H1 (cell line): ENCODE results near the gene CRPPA. TPM values are rescaled to one million over a fixed set of nuclear protein-coding genes. Genes with fewer than 3 reads are reported as not detected.

Source experiments
- CTCF ChIA-PET: fragments of 300-600 bp; sonication (Branson Sonifier 250); formaldehyde crosslinking; loops from one replicate; lab custom pipeline; 2021; ENCODE audit not compliant: partially characterized antibody; lab: Charles Lee
- POLR2A ChIA-PET: fragments of 300-600 bp; sonication (Branson Sonifier 250); formaldehyde crosslinking; loops from one replicate; lab custom pipeline; 2021; ENCODE audit warnings: inconsistent platforms; ENCODE audit not compliant: partially characterized antibody; lab: Charles Lee
- DNase-seq, 2 experiments: peaks; one replicate each; pipeline versions ENCODE4 v3.0.0 to v3.0.0-alpha.2; 2010 to 2022; ENCODE audit warnings: low spot score in 2 of 2, low read depth in 1 of 2, mixed read lengths in 1 of 2
- FAIRE-seq: peaks from 2 replicates; lab custom pipeline; 2011; peaks lifted over from hg19 to GRCh38; lab: Jason Lieb, UNC
- H2AFZ ChIP-seq: 2 replicates; pipeline ENCODE4 v1.8.1; 2012; ENCODE audit warnings: low read length, inconsistent platforms
- H2AK5ac ChIP-seq: 2 replicates; pipeline ENCODE4 v1.6.1; 2013; ENCODE audit warnings: low read depth, low read length
- H2BK120ac ChIP-seq: replicated peaks from 2 replicates; pipeline ENCODE3; 2013; ENCODE audit warnings: low read depth, low read length, inconsistent platforms
- H2BK12ac ChIP-seq: 2 replicates; pipeline ENCODE4 v1.6.1; 2013; ENCODE audit warnings: low read depth, low read length
- H2BK15ac ChIP-seq: 2 replicates; pipeline ENCODE4 v1.6.1; 2013; ENCODE audit warnings: low read length
- H2BK20ac ChIP-seq: 2 replicates; pipeline ENCODE4 v1.6.1; 2013; ENCODE audit warnings: low read length
- H2BK5ac ChIP-seq: 2 replicates; pipeline ENCODE4 v1.6.1; 2013; ENCODE audit warnings: low read depth, low read length
- H3K14ac ChIP-seq: 2 replicates; pipeline ENCODE4 v1.6.1; 2013; ENCODE audit warnings: inconsistent platforms; ENCODE audit not compliant: insufficient read length
- H3K18ac ChIP-seq: 2 replicates; pipeline ENCODE4 v1.6.1; 2013; ENCODE audit warnings: low read length; ENCODE audit errors: extremely low read depth
- H3K23ac ChIP-seq: 2 replicates; pipeline ENCODE4 v1.6.1; 2013; ENCODE audit warnings: inconsistent platforms; ENCODE audit not compliant: insufficient read length
- H3K23me2 ChIP-seq: 2 replicates; pipeline ENCODE4 v1.6.1; 2013; ENCODE audit warnings: low read depth, low read length
- H3K27ac ChIP-seq: 2 replicates; pipeline ENCODE4 v1.6.1; 2011; ENCODE audit warnings: low read depth, low read length, inconsistent platforms
- H3K27me3 ChIP-seq, 4 experiments: replicated peaks in 1 of 4; 1 replicate in 1 of 4; 2 replicates in 3 of 4; pipeline versions ENCODE4 v1.6.1 to v1.8.1; 2011 to 2013; ENCODE audit warnings: low read length in 3 of 4, mild to moderate bottlenecking in 3 of 4, inconsistent platforms in 2 of 4, mixed read lengths in 2 of 4, moderate library complexity in 1 of 4; ENCODE audit not compliant: control insufficient read depth in 3 of 4, insufficient read depth in 3 of 4; ENCODE audit errors: extremely low read depth in 1 of 4
- H3K36me3 ChIP-seq, 4 experiments: 2 replicates each; pipeline versions ENCODE4 v1.6.1 to v1.8.1; 2011 to 2013; ENCODE audit warnings: mild to moderate bottlenecking in 4 of 4, low read length in 3 of 4, moderate library complexity in 2 of 4, control low read depth in 1 of 4, inconsistent platforms in 1 of 4; ENCODE audit not compliant: insufficient read depth in 4 of 4, control insufficient read depth in 2 of 4
- H3K4ac ChIP-seq: replicated peaks from 2 replicates; pipeline ENCODE3; 2013; ENCODE audit warnings: low read length, low read depth, mixed read lengths, inconsistent platforms; ENCODE audit not compliant: insufficient read length
- H3K4me1 ChIP-seq, 4 experiments: replicated peaks in 1 of 4; 1 replicate in 1 of 4; 2 replicates in 3 of 4; pipeline versions ENCODE4 v1.6.1 to v1.8.1; 2011 to 2013; ENCODE audit warnings: low read length in 3 of 4, inconsistent platforms in 2 of 4, mixed read lengths in 1 of 4; ENCODE audit not compliant: insufficient read depth in 4 of 4, control insufficient read depth in 3 of 4
- H3K4me2 ChIP-seq, 2 experiments: 2 replicates each; pipeline versions ENCODE4 v1.6.1 to v1.8.1; 2011 to 2013; ENCODE audit warnings: low read depth in 2 of 2, low read length in 2 of 2, control low read depth in 1 of 2, inconsistent platforms in 1 of 2, mild to moderate bottlenecking in 1 of 2; ENCODE audit not compliant: insufficient read depth in 1 of 2
- H3K4me3 ChIP-seq, 4 experiments: fragments of 200-600, 300-600 bp in 1 of 4; sonication (generic), shearing (Covaris generic), sonication (Bioruptor Twin) in 1 of 4; 2 replicates each; pipeline versions ENCODE4 v1.5.1 to v1.8.1; 2011 to 2016; ENCODE audit warnings: low read length in 4 of 4, low read depth in 3 of 4, control low read depth in 2 of 4, inconsistent platforms in 2 of 4, mild to moderate bottlenecking in 2 of 4, mixed read lengths in 1 of 4, moderate library complexity in 1 of 4; ENCODE audit not compliant: insufficient read depth in 2 of 4; ENCODE audit errors: extremely low read depth in 1 of 4
- H3K56ac ChIP-seq: replicated peaks from 2 replicates; pipeline ENCODE3; 2013; ENCODE audit warnings: low read depth, mild to moderate bottlenecking, mixed read lengths, low read length, inconsistent platforms; ENCODE audit not compliant: insufficient read length
- H3K79me1 ChIP-seq: 2 replicates; pipeline ENCODE4 v1.6.1; 2013; ENCODE audit warnings: low read depth, low read length, control low read depth
- H3K79me2 ChIP-seq, 2 experiments: 2 replicates each; pipeline versions ENCODE4 v1.6.1 to v1.8.1; 2012 to 2013; ENCODE audit warnings: low read length in 2 of 2, mild to moderate bottlenecking in 2 of 2, inconsistent platforms in 1 of 2; ENCODE audit not compliant: insufficient read depth in 2 of 2, control insufficient read depth in 1 of 2
- H3K9ac ChIP-seq, 4 experiments: replicated peaks in 1 of 4; 1 replicate in 1 of 4; 2 replicates in 3 of 4; pipeline versions ENCODE4 v1.6.1 to v1.8.1; 2011 to 2013; ENCODE audit warnings: low read depth in 3 of 4, low read length in 3 of 4, control low read depth in 2 of 4, mild to moderate bottlenecking in 2 of 4, moderate library complexity in 2 of 4, inconsistent platforms in 1 of 4; ENCODE audit errors: extremely low read depth in 1 of 4
- H3K9me3 ChIP-seq, 2 experiments: 2 replicates each; pipeline versions ENCODE4 v1.6.1 to v1.8.1; 2012 to 2013; ENCODE audit warnings: mild to moderate bottlenecking in 2 of 2, moderate library complexity in 2 of 2, control low read depth in 1 of 2, inconsistent platforms in 1 of 2, low read depth in 1 of 2, low read length in 1 of 2, mixed read lengths in 1 of 2; ENCODE audit not compliant: insufficient read depth in 2 of 2
- H4K20me1 ChIP-seq, 2 experiments: replicated peaks in 1 of 2; 2 replicates each; pipeline versions ENCODE3 to v1.8.1; 2011 to 2013; ENCODE audit warnings: inconsistent platforms in 2 of 2, low read length in 2 of 2, mild to moderate bottlenecking in 1 of 2; ENCODE audit not compliant: insufficient read depth in 2 of 2, control insufficient read depth in 1 of 2
- H4K5ac ChIP-seq: 2 replicates; pipeline ENCODE4 v1.6.1; 2013; ENCODE audit warnings: low read length, low read depth, mixed read lengths, inconsistent platforms; ENCODE audit not compliant: insufficient read length
- H4K8ac ChIP-seq: 2 replicates; pipeline ENCODE4 v1.8.0; 2013; ENCODE audit warnings: mild to moderate bottlenecking, moderate library complexity, low read length, inconsistent platforms; ENCODE audit not compliant: insufficient read depth; ENCODE audit errors: extremely low read depth
- H4K91ac ChIP-seq: replicated peaks from 2 replicates; pipeline ENCODE3; 2013; ENCODE audit warnings: low read length, mixed read lengths, inconsistent platforms; ENCODE audit not compliant: insufficient read length
- BACH1 ChIP-seq: IDR thresholded peaks from 2 replicates; pipeline ENCODE4 v1.6.1; 2012; ENCODE audit warnings: low read length, improper control_type of control experiment
- CTBP2 ChIP-seq: IDR thresholded peaks from 2 replicates; pipeline ENCODE4 v1.7.0; 2011; ENCODE audit warnings: borderline replicate concordance, mild to moderate bottlenecking, moderate library complexity, mixed read lengths, low read length; ENCODE audit not compliant: insufficient read depth, insufficient read length
- EZH2 ChIP-seq: fragments of 200-600 bp; sonication (generic); IDR thresholded peaks from 2 replicates; pipeline ENCODE4 v1.7.1; 2012; ENCODE audit warnings: low read depth, mild to moderate bottlenecking, moderate library complexity, low read length, inconsistent platforms; ENCODE audit not compliant: severe bottlenecking
- POLR2A ChIP-seq, 2 experiments: IDR thresholded peaks; 1 replicate in 1 of 2; 2 replicates in 1 of 2; pipeline ENCODE4 v1.6.1; 2011; ENCODE audit warnings: low read depth in 2 of 2, low read length in 2 of 2, mild to moderate bottlenecking in 2 of 2; ENCODE audit errors: control extremely low read depth in 1 of 2
- RXRA ChIP-seq: IDR thresholded peaks from 2 replicates; pipeline ENCODE4 v1.6.1; 2011; ENCODE audit warnings: low read depth, mild to moderate bottlenecking, low read length, moderate library complexity; ENCODE audit not compliant: insufficient read depth
- TAF1 ChIP-seq: IDR thresholded peaks from 2 replicates; pipeline ENCODE4 v1.6.1; 2011; ENCODE audit warnings: mild to moderate bottlenecking, low read depth, low read length
- TEAD4 ChIP-seq: IDR thresholded peaks from 2 replicates; pipeline ENCODE4 v1.6.1; 2012; ENCODE audit warnings: low read depth, low read length, inconsistent platforms, mixed read lengths
- WGBS, 2 experiments: shearing (Covaris generic) in 1 of 2; methylation state at CpG; one replicate each; pipeline versions ENCODE4 v1.1.6 to v1.1.7; 2013 to 2015; ENCODE audit warnings: low lambda C conversion rate in 2 of 2, mixed read lengths in 2 of 2, inconsistent platforms in 1 of 2, low coverage in 1 of 2, missing lambda C conversion rate in 1 of 2; ENCODE audit not compliant: insufficient replicate concordance in 2 of 2, insufficient coverage in 1 of 2, insufficient read length in 1 of 2; ENCODE audit errors: extremely low coverage in 1 of 2, missing lambda C conversion rate in 1 of 2; 5-methylcytosine and 5-hydroxymethylcytosine counted together
- polyA plus RNA-seq, 7 experiments: library from polyadenylated mRNA; depleted of rRNA in 3 of 7; stranded (reverse) in 5 of 7; unstranded in 2 of 7; fragments of >200 nt in 5 of 7; fragments of 200-250 nt in 2 of 7; gene quantifications; 1 replicate in 5 of 7; 2 replicates in 1 of 7; 4 replicates in 1 of 7; pipeline versions ENCODE4 v1.2.1 to v1.2.3, GENCODE V29; 2011 to 2013; ENCODE audit warnings: missing spikeins in 2 of 7, mixed read lengths in 2 of 7
- total RNA-seq: library from RNA; stranded (reverse); fragmentation: NEBNext Ultra II Directional; extraction: Animal tissue kit (Norgen Biotek cat#: 25700); gene quantifications from 2 replicates; pipeline ENCODE4 v1.2.1, GENCODE V29; 2021

The CRPPA gene
- total and polyA plus RNA-seq, 2 of the 8 experiments (the other 6 are each of a cell fraction or from before 2014, with no cell fraction given), result 0.23 to 0.39 TPM

- FAIRE-seq (no peak), DNase-seq (no peak)
- no peak overlapping the region for H3K56ac ChIP-seq
- no peak overlapping the region for H3K23ac ChIP-seq
- ChIA-PET CTCF (no interaction called here), POLR2A (no interaction called here)
- no peaks in the 10 kb centered on the region for H3K4me1 ChIP-seq
- WGBS, 2 experiments, result 95% methylated on average over 4 of the region's 4 CpGs; no CpG with 5 or more reads in 1 of the 2 experiments
- no peak overlapping the region for H2AFZ ChIP-seq
- peaks cover 25 to 31% of the 10 kb centered on the region in 2 experiments for H3K9me3 ChIP-seq
- no peak overlapping the region for H2BK120ac ChIP-seq
- peaks cover 0 to 24% (median 8%) of the 10 kb centered on the region in 4 experiments; a peak in 3 of 8 replicates for H3K36me3 ChIP-seq
- no peak overlapping the region for H3K4ac ChIP-seq
- no peak overlapping the region for H3K9ac ChIP-seq
- no peak overlapping the region for H2BK5ac ChIP-seq
- no peak overlapping the region for H3K27ac ChIP-seq
- no peaks in the 10 kb centered on the region for H4K20me1 ChIP-seq
- no peak overlapping the region for H2BK20ac ChIP-seq
- no peak overlapping the region for H2BK12ac ChIP-seq
- no peak overlapping the region for H3K4me3 ChIP-seq
- no peaks in the 10 kb centered on the region for H3K27me3 ChIP-seq
- no peak overlapping the region for H3K4me2 ChIP-seq
- H2BK15ac ChIP-seq, result no peak overlapping the region
- H3K14ac ChIP-seq, result no peak overlapping the region
- no peak overlapping the region for H4K5ac ChIP-seq
- H4K91ac ChIP-seq, result no peak overlapping the region
- H2AK5ac ChIP-seq, result no peak overlapping the region
- no peak overlapping the region for H4K8ac ChIP-seq
- H3K23me2 ChIP-seq, result no peaks in the 10 kb centered on the region
- H3K79me2 ChIP-seq, result no peaks in the 10 kb centered on the region; a peak in 1 of 4 replicates
- H3K79me1 ChIP-seq, result no peaks in the 10 kb centered on the region
- no peak overlapping the region for H3K18ac ChIP-seq
- no peak for TF ChIP-seq EZH2
- TF ChIP-seq POLR2A (IDR thresholded peaks at IDR 0.05; ENCODE audit: control extremely low read depth in 1 of 2, low read depth in 2 of 2, low read length in 2 of 2), result no peak
- TF ChIP-seq RXRA, result no peak
- TF ChIP-seq CTBP2, result no peak
- TF ChIP-seq BACH1, result no peak
- TF ChIP-seq TEAD4, result no peak
- no peak for TF ChIP-seq TAF1
Measured at GRCh38 chr7:16393862-16394422, 27.4 kb downstream of the CRPPA start.
